ENCODE results near the gene LAMTOR4. TPM values are rescaled to one million over a fixed set of nuclear protein-coding genes. Genes with fewer than 3 reads are reported as not detected.

Gene LAMTOR4
- total and polyA plus RNA-seq, 2 of the 13 experiments (the other 11 are each of a cell fraction or from before 2014, with no cell fraction given): 115 to 118 TPM

DNA sequence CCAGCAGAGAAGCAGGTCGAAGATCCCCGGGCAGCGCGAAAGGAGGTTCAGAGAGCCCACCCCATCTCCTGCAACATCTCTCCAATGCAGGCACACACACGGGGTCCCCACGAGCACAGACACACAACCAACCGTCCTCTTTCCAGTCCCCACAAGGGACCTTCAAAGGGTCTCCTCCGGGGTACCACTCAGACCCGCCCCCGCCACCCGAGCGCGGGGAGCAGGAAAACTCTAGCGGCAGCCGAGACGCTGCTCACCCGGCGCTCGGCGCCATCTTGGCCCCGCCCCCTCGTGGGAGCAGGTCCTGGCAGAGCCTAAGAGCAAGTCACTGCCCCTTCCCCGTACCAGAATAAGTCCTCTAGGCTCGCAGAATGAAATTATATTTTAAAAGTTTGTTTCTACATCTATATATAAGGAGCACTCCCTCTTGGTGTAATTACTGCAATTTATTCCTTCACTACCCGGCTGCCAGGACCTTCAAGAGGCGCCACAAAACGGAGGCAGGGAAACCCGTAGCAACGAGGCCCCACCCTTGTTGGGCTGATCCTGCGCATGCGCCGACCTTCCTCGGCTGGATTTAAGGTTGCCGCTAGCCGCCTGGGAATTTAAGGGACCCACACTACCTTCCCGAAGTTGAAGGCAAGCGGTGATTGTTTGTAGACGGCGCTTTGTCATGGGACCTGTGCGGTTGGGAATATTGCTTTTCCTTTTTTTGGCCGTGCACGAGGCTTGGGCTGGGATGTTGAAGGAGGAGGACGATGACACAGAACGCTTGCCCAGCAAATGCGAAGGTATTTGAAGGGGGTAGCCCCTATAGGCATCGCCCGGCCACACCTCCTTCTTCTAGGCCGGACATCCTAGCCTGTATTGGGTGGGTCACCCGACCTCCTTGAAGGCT, 29.4 kb upstream of the LAMTOR4 start, which contains the start of the genes CNPY4 and TAF6 (continued):
- TF ChIP-seq MAF1 (CRISPR knock-in tag; IDR thresholded peaks at IDR 0.05; ENCODE audit: borderline replicate concordance): 0 out of 2 replicates have a peak, but pooled peaks have one; percentile 53
- no peak for TF ChIP-seq ZNF567 (CRISPR knock-in tag; IDR thresholded peaks at IDR 0.05; ENCODE audit: borderline replicate concordance)
- TF ChIP-seq U2AF2 (IDR thresholded peaks at IDR 0.05; ENCODE audit: low read depth, low read length): peak; percentile 90; the same call in 1 of the 2 replicates
- TF ChIP-seq ZNF598 (CRISPR knock-in tag; IDR thresholded peaks at IDR 0.05; ENCODE audit: borderline replicate concordance): no peak
- TF ChIP-seq FOSL1 (CRISPR knock-in tag; IDR thresholded peaks at IDR 0.05; ENCODE audit: borderline replicate concordance): no peak; the same call in 1 of the 2 replicates
- TF ChIP-seq MZF1 (CRISPR knock-in tag; IDR thresholded peaks at IDR 0.05; ENCODE audit: borderline replicate concordance): no peak
- TF ChIP-seq SETDB1 (CRISPR knock-in tag; IDR thresholded peaks at IDR 0.05; ENCODE audit: borderline replicate concordance): no peak
- TF ChIP-seq EZH2 (conservative IDR thresholded peaks at IDR 0.05; ENCODE audit: low read depth, low read length): no peak
- TF ChIP-seq, protein P1, sequence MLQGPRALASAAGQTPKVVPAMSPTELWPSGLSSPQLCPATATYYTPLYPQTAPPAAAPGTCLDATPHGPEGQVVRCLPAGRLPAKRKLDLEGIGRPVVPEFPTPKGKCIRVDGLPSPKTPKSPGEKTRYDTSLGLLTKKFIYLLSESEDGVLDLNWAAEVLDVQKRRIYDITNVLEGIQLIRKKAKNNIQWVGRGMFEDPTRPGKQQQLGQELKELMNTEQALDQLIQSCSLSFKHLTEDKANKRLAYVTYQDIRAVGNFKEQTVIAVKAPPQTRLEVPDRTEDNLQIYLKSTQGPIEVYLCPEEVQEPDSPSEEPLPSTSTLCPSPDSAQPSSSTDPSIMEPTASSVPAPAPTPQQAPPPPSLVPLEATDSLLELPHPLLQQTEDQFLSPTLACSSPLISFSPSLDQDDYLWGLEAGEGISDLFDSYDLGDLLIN (CRISPR knock-in tag; IDR thresholded peaks at IDR 0.05; ENCODE audit: borderline replicate concordance): peak; percentile 81; the same call in 1 of the 2 replicates
- 0 out of 2 replicates have a peak, but pooled peaks have one; percentile 60 for TF ChIP-seq TEAD2 (CRISPR knock-in tag; IDR thresholded peaks at IDR 0.05)
- TF ChIP-seq ARHGAP35 (CRISPR knock-in tag; IDR thresholded peaks at IDR 0.05; ENCODE audit: borderline replicate concordance): no peak; the same call in 1 of the 2 replicates
- TF ChIP-seq ZNF468 (CRISPR knock-in tag; IDR thresholded peaks at IDR 0.05): no peak
- TF ChIP-seq LBX2 (CRISPR knock-in tag; IDR thresholded peaks at IDR 0.05; ENCODE audit: borderline replicate concordance): no peak; the same call in 1 of the 2 replicates
- TF ChIP-seq, protein P2, sequence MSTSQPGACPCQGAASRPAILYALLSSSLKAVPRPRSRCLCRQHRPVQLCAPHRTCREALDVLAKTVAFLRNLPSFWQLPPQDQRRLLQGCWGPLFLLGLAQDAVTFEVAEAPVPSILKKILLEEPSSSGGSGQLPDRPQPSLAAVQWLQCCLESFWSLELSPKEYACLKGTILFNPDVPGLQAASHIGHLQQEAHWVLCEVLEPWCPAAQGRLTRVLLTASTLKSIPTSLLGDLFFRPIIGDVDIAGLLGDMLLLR (CRISPR knock-in tag; IDR thresholded peaks at IDR 0.05): no peak
- TF ChIP-seq, protein P3, sequence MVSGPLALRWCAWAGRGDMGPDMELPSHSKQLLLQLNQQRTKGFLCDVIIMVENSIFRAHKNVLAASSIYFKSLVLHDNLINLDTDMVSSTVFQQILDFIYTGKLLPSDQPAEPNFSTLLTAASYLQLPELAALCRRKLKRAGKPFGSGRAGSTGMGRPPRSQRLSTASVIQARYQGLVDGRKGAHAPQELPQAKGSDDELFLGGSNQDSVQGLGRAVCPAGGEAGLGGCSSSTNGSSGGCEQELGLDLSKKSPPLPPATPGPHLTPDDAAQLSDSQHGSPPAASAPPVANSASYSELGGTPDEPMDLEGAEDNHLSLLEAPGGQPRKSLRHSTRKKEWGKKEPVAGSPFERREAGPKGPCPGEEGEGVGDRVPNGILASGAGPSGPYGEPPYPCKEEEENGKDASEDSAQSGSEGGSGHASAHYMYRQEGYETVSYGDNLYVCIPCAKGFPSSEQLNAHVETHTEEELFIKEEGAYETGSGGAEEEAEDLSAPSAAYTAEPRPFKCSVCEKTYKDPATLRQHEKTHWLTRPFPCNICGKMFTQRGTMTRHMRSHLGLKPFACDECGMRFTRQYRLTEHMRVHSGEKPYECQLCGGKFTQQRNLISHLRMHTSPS (CRISPR knock-in tag; IDR thresholded peaks at IDR 0.05; ENCODE audit: low read depth): no peak
- TF ChIP-seq, protein P4, sequence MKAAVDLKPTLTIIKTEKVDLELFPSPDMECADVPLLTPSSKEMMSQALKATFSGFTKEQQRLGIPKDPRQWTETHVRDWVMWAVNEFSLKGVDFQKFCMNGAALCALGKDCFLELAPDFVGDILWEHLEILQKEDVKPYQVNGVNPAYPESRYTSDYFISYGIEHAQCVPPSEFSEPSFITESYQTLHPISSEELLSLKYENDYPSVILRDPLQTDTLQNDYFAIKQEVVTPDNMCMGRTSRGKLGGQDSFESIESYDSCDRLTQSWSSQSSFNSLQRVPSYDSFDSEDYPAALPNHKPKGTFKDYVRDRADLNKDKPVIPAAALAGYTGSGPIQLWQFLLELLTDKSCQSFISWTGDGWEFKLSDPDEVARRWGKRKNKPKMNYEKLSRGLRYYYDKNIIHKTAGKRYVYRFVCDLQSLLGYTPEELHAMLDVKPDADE (CRISPR knock-in tag; IDR thresholded peaks at IDR 0.05): no peak
- TF ChIP-seq, protein P5, sequence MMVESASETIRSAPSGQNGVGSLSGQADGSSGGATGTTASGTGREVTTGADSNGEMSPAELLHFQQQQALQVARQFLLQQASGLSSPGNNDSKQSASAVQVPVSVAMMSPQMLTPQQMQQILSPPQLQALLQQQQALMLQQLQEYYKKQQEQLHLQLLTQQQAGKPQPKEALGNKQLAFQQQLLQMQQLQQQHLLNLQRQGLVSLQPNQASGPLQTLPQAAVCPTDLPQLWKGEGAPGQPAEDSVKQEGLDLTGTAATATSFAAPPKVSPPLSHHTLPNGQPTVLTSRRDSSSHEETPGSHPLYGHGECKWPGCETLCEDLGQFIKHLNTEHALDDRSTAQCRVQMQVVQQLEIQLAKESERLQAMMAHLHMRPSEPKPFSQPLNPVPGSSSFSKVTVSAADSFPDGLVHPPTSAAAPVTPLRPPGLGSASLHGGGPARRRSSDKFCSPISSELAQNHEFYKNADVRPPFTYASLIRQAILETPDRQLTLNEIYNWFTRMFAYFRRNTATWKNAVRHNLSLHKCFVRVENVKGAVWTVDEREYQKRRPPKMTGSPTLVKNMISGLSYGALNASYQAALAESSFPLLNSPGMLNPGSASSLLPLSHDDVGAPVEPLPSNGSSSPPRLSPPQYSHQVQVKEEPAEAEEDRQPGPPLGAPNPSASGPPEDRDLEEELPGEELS (CRISPR knock-in tag; IDR thresholded peaks at IDR 0.05): peak; percentile 24
- TF ChIP-seq ZNF550 (CRISPR knock-in tag; IDR thresholded peaks at IDR 0.05; ENCODE audit: borderline replicate concordance): no peak
- peak; percentile 99 for TF ChIP-seq TAF1 (CRISPR knock-in tag; IDR thresholded peaks at IDR 0.05)
- no peak for TF ChIP-seq ATF7 (IDR thresholded peaks at IDR 0.05)
- no peak for TF ChIP-seq ATF7 (CRISPR knock-in tag; IDR thresholded peaks at IDR 0.05)
